IMR-90 (cell line): ENCODE data around the gene DCLK1. TPM values are rescaled to one million over a fixed set of nuclear protein-coding genes. Genes with fewer than 3 reads are reported as not detected.

Experiments
- ATAC-seq: fragments of 200-7000 bp; cut with Tn5 transposase; 2 replicates; pipeline ENCODE4 v1.9.1; 2020; ENCODE audit warnings: low read depth, mild to moderate bottlenecking, moderate library complexity
- BruUV-seq: library from RNA; stranded (reverse); fragments of 400-500 nt; replicated peaks from 2 replicates; lab custom pipeline; 2021; lab: Mats Ljungman, UMichigan
- CTCF ChIA-PET: fragments of 300-600 bp; formaldehyde crosslinking; extraction: SDS; loops from one replicate; lab custom pipeline; 2021; ENCODE audit warnings: antibody characterized with exemption; lab: Yijun Ruan, JAX
- POLR2A ChIA-PET: fragments of 300-600 bp; sonication (Branson Sonifier 250); formaldehyde crosslinking; loops from one replicate; lab custom pipeline; 2022; ENCODE audit warnings: antibody characterized with exemption; ENCODE audit not compliant: unreplicated experiment; lab: Charles Lee
- DNase-seq: peaks from one replicate; pipeline ENCODE4 v3.0.0; 2013
- H2AFZ ChIP-seq: replicated peaks from 2 replicates; pipeline ENCODE3; 2013; ENCODE audit warnings: low read length, mild to moderate bottlenecking; ENCODE audit not compliant: poor library complexity
- H2AK5ac ChIP-seq: 2 replicates; pipeline ENCODE4 v1.6.1; 2013; ENCODE audit warnings: low read depth, low read length, inconsistent platforms
- H2AK9ac ChIP-seq: replicated peaks from 2 replicates; pipeline ENCODE3; 2013; ENCODE audit warnings: mild to moderate bottlenecking, low read depth, low read length, moderate library complexity; ENCODE audit not compliant: poor library complexity
- H2BK120ac ChIP-seq: 2 replicates; pipeline ENCODE4 v1.6.1; 2013; ENCODE audit warnings: low read depth, low read length, inconsistent platforms
- H2BK15ac ChIP-seq: 3 replicates; pipeline ENCODE4 v1.6.1; 2013; ENCODE audit warnings: low read depth, low read length, inconsistent platforms
- H2BK20ac ChIP-seq: 2 replicates; pipeline ENCODE4 v1.6.1; 2013; ENCODE audit warnings: low read depth, mild to moderate bottlenecking, inconsistent platforms, low read length, moderate library complexity
- H2BK5ac ChIP-seq: 2 replicates; pipeline ENCODE4 v1.6.1; 2013; ENCODE audit warnings: mild to moderate bottlenecking, low read depth, low read length, inconsistent platforms; ENCODE audit not compliant: poor library complexity, severe bottlenecking
- H3K14ac ChIP-seq: replicated peaks from 2 replicates; pipeline ENCODE4 v1.6.1; 2013; ENCODE audit warnings: low read depth, low read length, inconsistent platforms
- H3K18ac ChIP-seq: 2 replicates; pipeline ENCODE4 v1.6.1; 2013; ENCODE audit warnings: low read depth, low read length, control low read depth
- H3K23ac ChIP-seq: 2 replicates; pipeline ENCODE4 v1.6.1; 2013; ENCODE audit warnings: low read depth, low read length, inconsistent platforms
- H3K27ac ChIP-seq: 2 replicates; pipeline ENCODE4 v1.5.1; 2013; ENCODE audit warnings: mild to moderate bottlenecking, control low read depth, low read length; ENCODE audit not compliant: insufficient read depth
- H3K27me3 ChIP-seq: 2 replicates; pipeline ENCODE4 v1.6.1; 2013; ENCODE audit warnings: low read length; ENCODE audit not compliant: control insufficient read depth, insufficient read depth
- H3K36me3 ChIP-seq: 2 replicates; pipeline ENCODE4 v1.6.1; 2013; ENCODE audit warnings: low read length, mixed read lengths; ENCODE audit not compliant: control insufficient read depth, insufficient read depth
- H3K4ac ChIP-seq: 2 replicates; pipeline ENCODE4 v1.6.1; 2013; ENCODE audit warnings: low read depth, low read length, inconsistent platforms
- H3K4me1 ChIP-seq: 2 replicates; pipeline ENCODE4 v1.6.1; 2013; ENCODE audit warnings: low read length, mixed read lengths; ENCODE audit not compliant: control insufficient read depth, insufficient read depth
- H3K4me2 ChIP-seq: 2 replicates; pipeline ENCODE4 v1.6.1; 2013; ENCODE audit warnings: low read depth, mild to moderate bottlenecking, control low read depth, low read length, moderate library complexity
- H3K4me3 ChIP-seq: 2 replicates; pipeline ENCODE4 v1.5.1; 2013; ENCODE audit warnings: low read depth, mild to moderate bottlenecking, control low read depth, low read length, moderate library complexity; ENCODE audit not compliant: insufficient read depth
- H3K56ac ChIP-seq: 2 replicates; pipeline ENCODE4 v1.6.1; 2013; ENCODE audit warnings: low read length, inconsistent platforms; ENCODE audit not compliant: insufficient read depth; ENCODE audit errors: extremely low read depth
- H3K79me1 ChIP-seq, 2 experiments: 2 replicates each; pipeline ENCODE4 v1.6.1; 2013; ENCODE audit warnings: low read length in 2 of 2, inconsistent platforms in 1 of 2, low read depth in 1 of 2
- H3K9ac ChIP-seq: 2 replicates; pipeline ENCODE4 v1.6.1; 2013; ENCODE audit warnings: low read depth, low read length, control low read depth
- H3K9me1 ChIP-seq: 2 replicates; pipeline ENCODE4 v1.6.1; 2013; ENCODE audit warnings: low read length, inconsistent platforms; ENCODE audit not compliant: insufficient read depth
- H3K9me3 ChIP-seq: 2 replicates; pipeline ENCODE4 v1.6.1; 2013; ENCODE audit warnings: low read length; ENCODE audit not compliant: control insufficient read depth, insufficient read depth
- H4K20me1 ChIP-seq: 2 replicates; pipeline ENCODE4 v1.6.1; 2013; ENCODE audit warnings: low read length, inconsistent platforms; ENCODE audit not compliant: insufficient read depth
- H4K5ac ChIP-seq: 2 replicates; pipeline ENCODE4 v1.6.1; 2013; ENCODE audit warnings: mild to moderate bottlenecking, low read depth, low read length, control low read depth
- H4K8ac ChIP-seq, 2 experiments: 2 replicates each; pipeline ENCODE4 v1.6.1; 2013; ENCODE audit warnings: low read depth in 2 of 2, low read length in 2 of 2, control low read depth in 1 of 2, inconsistent platforms in 1 of 2
- H4K91ac ChIP-seq: 2 replicates; pipeline ENCODE4 v1.6.1; 2013; ENCODE audit warnings: low read depth, low read length, inconsistent platforms; ENCODE audit not compliant: insufficient read depth
- BHLHE40 ChIP-seq: fragments of 150-350 bp; IDR thresholded peaks from 2 replicates; pipeline ENCODE4 v1.6.1; 2016; ENCODE audit warnings: mild to moderate bottlenecking, low read depth, low read length
- CEBPB ChIP-seq: IDR thresholded peaks from 2 replicates; pipeline ENCODE4 v1.6.1; 2012; ENCODE audit warnings: low read depth, low read length, improper control_type of control experiment
- CHD1 ChIP-seq: IDR thresholded peaks from 2 replicates; pipeline ENCODE4 v1.6.1; 2012; ENCODE audit warnings: low read depth, low read length, improper control_type of control experiment
- FOS ChIP-seq: fragments of 150-350 bp; IDR thresholded peaks from 2 replicates; pipeline ENCODE4 v1.6.1; 2016; ENCODE audit warnings: low read depth, low read length
- MAFK ChIP-seq: IDR thresholded peaks from 2 replicates; pipeline ENCODE4 v1.6.1; 2012; ENCODE audit warnings: low read depth, low read length, improper control_type of control experiment
- MXI1 ChIP-seq: IDR thresholded peaks from 2 replicates; pipeline ENCODE4 v1.6.1; 2012; ENCODE audit warnings: low read depth, mild to moderate bottlenecking, low read length, moderate library complexity, borderline replicate concordance
- NFE2L2 ChIP-seq: fragments of 150-350 bp; IDR thresholded peaks from 2 replicates; pipeline ENCODE4 v1.6.1; 2016; ENCODE audit warnings: low read depth, mild to moderate bottlenecking, low read length
- RAD21 ChIP-seq: IDR thresholded peaks from 2 replicates; pipeline ENCODE4 v1.6.1; 2012; ENCODE audit warnings: low read length, improper control_type of control experiment
- RCOR1 ChIP-seq: IDR thresholded peaks from 2 replicates; pipeline ENCODE4 v1.6.1; 2012; ENCODE audit warnings: mild to moderate bottlenecking, low read length, improper control_type of control experiment; ENCODE audit not compliant: insufficient replicate concordance
- SMC3 ChIP-seq: fragments of 150-350 bp; IDR thresholded peaks from 2 replicates; pipeline ENCODE4 v1.6.1; 2016; ENCODE audit warnings: low read depth, mild to moderate bottlenecking, antibody characterized with exemption, low read length, moderate library complexity
- WGBS, 2 experiments: methylation state at CpG; one replicate each; pipeline versions ENCODE4 v1.1.5 to v1.1.7; 2013; ENCODE audit warnings: missing lambda C conversion rate in 2 of 2; ENCODE audit not compliant: insufficient read length in 1 of 2; ENCODE audit errors: extremely low coverage in 2 of 2; 5-methylcytosine and 5-hydroxymethylcytosine counted together
- dilution Hi-C: fragments of 300-500 bp; cut with HindIII; formaldehyde crosslinking; loops from one replicate; pipeline ENCODE4 v1.14.3; 2018; ENCODE audit warnings: low sequenced_read_pairs; ENCODE audit not compliant: unreplicated experiment
- in situ Hi-C: fragments of 300-500 bp; cut with MboI; formaldehyde crosslinking; loops from 3 replicates; pipeline ENCODE4 v1.14.3; 2019; ENCODE audit warnings: low sequenced_read_pairs, inconsistent platforms, mixed read lengths
- intact Hi-C: fragments of 100-400 bp; cut with micrococcal nuclease; formaldehyde crosslinking; loops from 2 replicates; pipeline ENCODE4 v1.10.0; 2022
- polyA plus RNA-seq, 3 experiments: library from polyadenylated mRNA; depleted of rRNA; stranded (reverse); fragments of >200 nt; gene quantifications; 2 replicates each; pipeline ENCODE4 v1.2.3, GENCODE V29; 2012; ENCODE audit warnings: low replicate concordance in 1 of 3
- total RNA-seq: library from RNA; depleted of rRNA; stranded (reverse); fragments of >200 nt; gene quantifications from 2 replicates; pipeline ENCODE4 v1.2.3, GENCODE V29; 2012
- TF ChIP-seq, protein P1 (sequence below): fragments of 150-350 bp; IDR thresholded peaks from 2 replicates; pipeline ENCODE4 v1.6.1; 2017; ENCODE audit warnings: mild to moderate bottlenecking, antibody characterized with exemption, low read length, low read depth
- TF ChIP-seq, protein P2 (sequence below): conservative IDR thresholded peaks from 2 replicates; pipeline ENCODE4 v1.5.1; 2012; ENCODE audit warnings: mild to moderate bottlenecking, low read depth, low read length, improper control_type of control experiment
- TF ChIP-seq, protein P3 (sequence below): fragments of 150-350 bp; IDR thresholded peaks from 2 replicates; pipeline ENCODE4 v1.6.1; 2016; ENCODE audit warnings: low read depth, mild to moderate bottlenecking, low read length, moderate library complexity, borderline replicate concordance

DCLK1 gene
- total and polyA plus RNA-seq, 2 of the 4 experiments (the other 2 are of a cell fraction): under 0.01 to 0.02 TPM

DNA sequence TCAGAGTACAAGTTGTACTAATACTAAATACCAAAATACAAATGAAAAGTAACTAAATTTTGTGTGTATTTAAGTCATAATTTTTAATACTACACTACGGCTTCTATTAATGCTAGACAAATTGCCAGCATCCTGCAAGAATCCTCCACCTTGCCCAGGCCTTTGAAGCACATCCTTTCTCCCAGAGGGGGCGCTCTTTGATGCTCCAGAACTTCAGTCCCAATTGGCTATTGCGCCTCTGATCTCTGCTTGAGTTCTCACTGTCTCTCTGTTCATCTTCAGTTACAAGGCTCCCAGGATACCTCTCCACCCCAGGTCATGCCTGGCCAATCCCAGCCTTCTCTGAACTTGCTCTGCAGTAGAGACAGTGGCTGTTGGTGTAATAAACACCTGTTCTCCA is 141.0 kb downstream of the DCLK1 start:
- no peaks in the 10 kb centered on the region for H4K20me1 ChIP-seq
- WGBS, 2 experiments: 67% methylated on average over 1 of the region's 3 CpGs; no CpG with 5 or more reads in 1 of the 2 experiments
- H2AK5ac ChIP-seq: no peak overlapping the region
- in situ Hi-C loops: loop anchor here (25.0 kb wide), 1 partner anchor 747 kb away; no protein-coding TSS in a partner anchor
- no peaks in the 10 kb centered on the region for H3K9me3 ChIP-seq
- peaks cover 10% of the 10 kb centered on the region; the same call in 1 of the 2 replicates for H3K27me3 ChIP-seq
- no peak overlapping the region for H3K18ac ChIP-seq
- no peak overlapping the region for H3K14ac ChIP-seq
- CTCF ChIA-PET: no interaction called here
- no TSS peak for BruUV-seq
- intact Hi-C loops: no loop called here
- H2AK9ac ChIP-seq: no peak overlapping the region
- H4K5ac ChIP-seq: no peak overlapping the region
- H4K91ac ChIP-seq: no peak overlapping the region
- no peak overlapping the region for H2BK5ac ChIP-seq
- TF ChIP-seq NFE2L2 (no peak), BHLHE40 (no peak), RCOR1 (no peak), CEBPB (no peak), FOS (no peak), SMC3 (no peak), RAD21 (no peak), MAFK (no peak), CHD1 (no peak), MXI1 (no peak)
- TF ChIP-seq, protein P1, sequence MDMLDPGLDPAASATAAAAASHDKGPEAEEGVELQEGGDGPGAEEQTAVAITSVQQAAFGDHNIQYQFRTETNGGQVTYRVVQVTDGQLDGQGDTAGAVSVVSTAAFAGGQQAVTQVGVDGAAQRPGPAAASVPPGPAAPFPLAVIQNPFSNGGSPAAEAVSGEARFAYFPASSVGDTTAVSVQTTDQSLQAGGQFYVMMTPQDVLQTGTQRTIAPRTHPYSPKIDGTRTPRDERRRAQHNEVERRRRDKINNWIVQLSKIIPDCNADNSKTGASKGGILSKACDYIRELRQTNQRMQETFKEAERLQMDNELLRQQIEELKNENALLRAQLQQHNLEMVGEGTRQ: no peak
- TF ChIP-seq, protein P2, sequence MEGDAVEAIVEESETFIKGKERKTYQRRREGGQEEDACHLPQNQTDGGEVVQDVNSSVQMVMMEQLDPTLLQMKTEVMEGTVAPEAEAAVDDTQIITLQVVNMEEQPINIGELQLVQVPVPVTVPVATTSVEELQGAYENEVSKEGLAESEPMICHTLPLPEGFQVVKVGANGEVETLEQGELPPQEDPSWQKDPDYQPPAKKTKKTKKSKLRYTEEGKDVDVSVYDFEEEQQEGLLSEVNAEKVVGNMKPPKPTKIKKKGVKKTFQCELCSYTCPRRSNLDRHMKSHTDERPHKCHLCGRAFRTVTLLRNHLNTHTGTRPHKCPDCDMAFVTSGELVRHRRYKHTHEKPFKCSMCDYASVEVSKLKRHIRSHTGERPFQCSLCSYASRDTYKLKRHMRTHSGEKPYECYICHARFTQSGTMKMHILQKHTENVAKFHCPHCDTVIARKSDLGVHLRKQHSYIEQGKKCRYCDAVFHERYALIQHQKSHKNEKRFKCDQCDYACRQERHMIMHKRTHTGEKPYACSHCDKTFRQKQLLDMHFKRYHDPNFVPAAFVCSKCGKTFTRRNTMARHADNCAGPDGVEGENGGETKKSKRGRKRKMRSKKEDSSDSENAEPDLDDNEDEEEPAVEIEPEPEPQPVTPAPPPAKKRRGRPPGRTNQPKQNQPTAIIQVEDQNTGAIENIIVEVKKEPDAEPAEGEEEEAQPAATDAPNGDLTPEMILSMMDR: no peak
- TF ChIP-seq, protein P3, sequence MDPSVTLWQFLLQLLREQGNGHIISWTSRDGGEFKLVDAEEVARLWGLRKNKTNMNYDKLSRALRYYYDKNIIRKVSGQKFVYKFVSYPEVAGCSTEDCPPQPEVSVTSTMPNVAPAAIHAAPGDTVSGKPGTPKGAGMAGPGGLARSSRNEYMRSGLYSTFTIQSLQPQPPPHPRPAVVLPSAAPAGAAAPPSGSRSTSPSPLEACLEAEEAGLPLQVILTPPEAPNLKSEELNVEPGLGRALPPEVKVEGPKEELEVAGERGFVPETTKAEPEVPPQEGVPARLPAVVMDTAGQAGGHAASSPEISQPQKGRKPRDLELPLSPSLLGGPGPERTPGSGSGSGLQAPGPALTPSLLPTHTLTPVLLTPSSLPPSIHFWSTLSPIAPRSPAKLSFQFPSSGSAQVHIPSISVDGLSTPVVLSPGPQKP: no peak
- no peak overlapping the region for H2BK15ac ChIP-seq
- no peak overlapping the region for H2BK120ac ChIP-seq
- H4K8ac ChIP-seq: no peak overlapping the region
- H3K4me1 ChIP-seq: no peaks in the 10 kb centered on the region
- dilution Hi-C loops: no loop called here
- H3K9ac ChIP-seq: no peak overlapping the region
- H3K36me3 ChIP-seq: no peaks in the 10 kb centered on the region
- no peak overlapping the region for H3K4me3 ChIP-seq
- no peak overlapping the region for H3K27ac ChIP-seq
- DNase-seq (no peak), ATAC-seq (no peak)
- no peaks in the 10 kb centered on the region; the same call in 1 of the 2 replicates for H3K9me1 ChIP-seq
- H2BK20ac ChIP-seq: no peak overlapping the region
- H3K4ac ChIP-seq: no peak overlapping the region
- no peaks in the 10 kb centered on the region for H3K79me1 ChIP-seq
- POLR2A ChIA-PET: no interaction called here
- no peak overlapping the region for H3K56ac ChIP-seq
- H3K4me2 ChIP-seq: no peak overlapping the region
- H2AFZ ChIP-seq: no peak overlapping the region
- H3K23ac ChIP-seq: no peak overlapping the region
